ENCODE data around the gene GRAMD2A.

GRAMD2A gene

DNA sequence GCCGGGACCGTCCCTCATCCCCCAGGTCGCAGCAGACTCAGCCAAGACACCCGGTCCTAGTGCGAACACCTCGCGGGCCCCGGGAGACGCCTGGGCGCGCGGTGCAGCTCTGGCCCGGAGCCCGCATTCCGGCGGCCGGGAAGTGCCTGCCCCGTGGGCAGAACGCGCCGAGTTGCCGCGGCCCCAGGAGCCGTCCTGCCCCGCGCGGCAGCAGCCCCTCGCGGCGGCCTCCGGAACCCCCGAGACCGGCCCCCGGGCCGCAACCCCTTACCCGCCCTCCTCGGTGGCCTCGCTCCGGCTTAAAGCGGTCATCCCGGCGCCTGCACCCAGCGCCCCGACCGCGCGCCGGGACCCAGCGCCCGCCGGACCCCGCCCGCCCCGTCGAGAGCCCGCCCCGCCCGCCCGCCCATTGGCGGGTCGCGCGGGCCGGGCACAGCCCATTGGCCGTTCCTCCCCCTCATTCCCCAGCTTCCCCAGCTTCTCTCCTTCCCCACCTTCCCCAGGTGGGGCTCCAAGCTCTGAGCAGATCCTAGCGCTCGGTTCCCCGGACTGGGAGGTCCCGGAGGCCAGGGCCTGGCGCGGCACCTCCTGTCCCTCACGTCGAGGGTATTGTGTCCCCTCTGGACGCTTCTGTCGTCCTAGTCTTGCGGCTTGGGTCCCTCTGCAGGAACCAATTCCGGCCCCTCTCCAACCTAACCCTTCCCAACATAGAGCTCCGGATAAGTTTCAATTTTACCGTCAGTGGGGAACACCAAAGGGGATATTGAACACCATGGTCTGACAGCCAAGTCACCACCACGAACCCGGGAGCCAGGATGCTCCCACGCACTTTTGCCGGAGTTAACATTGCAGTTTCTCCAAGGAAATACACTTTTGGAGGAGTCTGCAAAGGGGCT is at the start of gene GRAMD2A:
TSS of gene GRAMD2A (minus strand) at position 328 of the 896 bp plus-strand sequence.
- peak; percentile 14 for DNase-seq (ENCODE audit: low spot score)

DNA sequence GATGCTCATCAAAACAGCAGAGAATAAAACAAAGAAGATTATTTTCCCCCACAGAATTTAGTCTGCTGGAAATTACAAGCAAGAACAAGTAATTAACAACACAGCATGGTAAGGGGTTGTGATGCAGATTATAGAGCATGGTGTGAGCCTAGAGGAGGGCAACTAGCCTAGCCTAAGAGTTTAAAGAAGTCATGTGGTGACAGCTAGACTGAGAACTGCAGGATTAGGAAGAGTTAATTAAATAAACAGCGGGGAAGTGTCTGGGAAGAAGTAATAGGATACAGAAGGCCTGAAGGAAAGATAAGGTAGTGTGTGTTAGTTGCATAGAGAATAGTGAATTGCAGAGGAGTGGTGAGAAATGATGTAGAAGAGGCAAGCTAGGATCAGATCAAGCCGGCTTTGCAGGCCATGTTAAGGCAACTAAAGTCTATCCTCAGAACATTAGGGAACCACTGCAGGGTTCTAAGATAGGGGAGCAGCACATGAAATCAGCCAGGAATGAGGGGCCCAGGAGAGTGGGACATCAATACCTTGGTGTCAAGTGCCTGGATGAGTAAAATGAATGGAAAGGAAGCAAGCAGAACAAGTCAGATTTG is 45.3 kb upstream of the GRAMD2A start:
- no peak for DNase-seq (ENCODE audit: low spot score)

DNA sequence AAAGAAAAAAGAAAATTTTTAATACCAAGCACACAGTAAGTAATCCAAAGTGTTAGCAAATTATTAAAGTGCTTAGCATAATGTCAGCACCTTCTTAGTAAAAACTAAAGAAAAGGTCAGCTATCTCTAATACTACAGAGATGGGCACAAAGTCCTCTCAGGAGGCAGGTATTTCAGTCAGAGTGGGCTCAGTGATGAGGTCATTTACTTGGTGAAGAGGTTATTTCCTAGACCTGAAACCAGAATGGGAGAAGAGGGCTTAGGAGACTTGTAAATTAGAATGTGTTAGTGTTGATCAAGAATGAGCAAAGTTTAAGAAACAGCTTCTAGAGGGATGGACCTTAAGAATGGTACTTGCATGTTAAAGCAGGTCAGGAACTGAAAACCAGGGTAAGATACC is 42.1 kb upstream of the GRAMD2A start:
- DNase-seq (ENCODE audit: low spot score), result no peak

DNA sequence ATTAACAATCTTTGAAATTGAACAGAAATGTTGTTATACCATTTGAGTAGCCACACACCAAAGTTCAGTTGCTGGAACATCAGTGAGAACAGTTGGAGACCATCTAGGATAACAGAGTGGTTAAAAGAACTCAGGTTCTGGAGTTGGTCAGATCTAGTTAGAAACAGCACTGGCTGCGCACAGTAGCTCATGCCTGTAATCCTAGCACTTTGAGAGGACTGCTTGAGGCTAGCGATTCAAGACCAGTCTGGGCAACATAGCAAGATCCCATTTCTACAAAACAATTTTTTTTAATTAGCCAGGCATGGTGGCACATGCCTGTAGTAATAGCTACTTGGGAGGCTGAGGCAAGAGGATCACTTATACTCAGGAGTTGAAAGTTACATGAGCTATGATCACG is 41.0 kb upstream of the GRAMD2A start:
- DNase-seq (ENCODE audit: low spot score), result no peak

DNA sequence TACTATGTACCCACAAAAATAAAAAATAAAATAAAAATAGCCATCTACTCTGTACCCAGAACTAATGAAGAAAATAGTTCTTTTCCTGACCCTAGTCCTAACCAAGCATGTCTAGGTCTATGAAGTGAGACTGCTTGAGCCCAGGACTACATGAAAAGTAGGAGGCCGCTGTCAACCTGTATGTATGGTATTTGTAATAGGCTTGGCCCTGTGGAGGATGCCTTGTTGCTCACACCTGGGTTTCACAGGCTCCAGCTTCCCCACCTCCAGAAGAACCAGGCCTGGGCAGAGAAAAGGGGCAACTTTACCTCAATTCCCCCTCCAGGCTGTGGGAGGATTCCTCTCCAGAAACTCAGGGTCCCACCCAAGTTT is 40.3 kb upstream of the GRAMD2A start:
- no peak for DNase-seq (ENCODE audit: low spot score)

DNA sequence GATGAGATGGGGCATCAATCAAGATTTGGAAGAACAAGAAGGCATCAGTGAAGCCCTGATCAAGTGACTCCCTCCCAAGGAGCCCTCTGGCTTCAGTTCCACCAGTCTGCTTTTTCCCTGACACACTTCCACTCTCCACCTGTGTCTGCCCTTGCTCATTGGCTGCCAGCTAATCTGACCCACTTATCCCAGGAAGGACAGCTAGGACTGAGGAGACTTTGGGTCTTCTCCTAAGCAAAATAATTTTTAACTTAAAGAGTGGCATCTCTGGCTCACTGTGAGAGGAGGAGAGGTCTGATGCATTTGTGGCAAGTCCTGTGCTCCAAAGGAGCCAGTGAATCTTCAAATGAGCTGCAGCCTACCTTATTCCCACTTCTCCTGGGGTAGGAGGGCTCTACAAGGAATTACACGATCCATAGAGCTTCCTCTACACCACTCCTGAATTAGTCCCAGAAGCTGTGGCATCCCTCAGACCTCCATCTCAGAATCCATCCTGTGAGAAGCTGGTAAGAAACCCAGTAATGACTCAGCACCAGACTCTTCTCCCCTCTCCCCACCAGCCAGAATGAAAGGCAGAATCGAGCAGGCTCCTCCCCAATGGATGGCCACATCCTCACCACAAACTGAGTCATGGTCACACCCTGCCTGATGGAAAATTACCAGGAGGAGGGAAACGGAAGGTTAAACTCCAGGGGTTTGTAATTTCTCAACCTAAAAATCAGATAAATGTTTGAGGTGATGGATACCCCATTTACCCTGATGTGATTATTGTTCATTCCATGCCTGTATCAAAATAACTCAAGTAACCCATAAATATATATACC is 39.7 kb upstream of the GRAMD2A start:
- DNase-seq (ENCODE audit: low spot score), result peak; percentile 79

DNA sequence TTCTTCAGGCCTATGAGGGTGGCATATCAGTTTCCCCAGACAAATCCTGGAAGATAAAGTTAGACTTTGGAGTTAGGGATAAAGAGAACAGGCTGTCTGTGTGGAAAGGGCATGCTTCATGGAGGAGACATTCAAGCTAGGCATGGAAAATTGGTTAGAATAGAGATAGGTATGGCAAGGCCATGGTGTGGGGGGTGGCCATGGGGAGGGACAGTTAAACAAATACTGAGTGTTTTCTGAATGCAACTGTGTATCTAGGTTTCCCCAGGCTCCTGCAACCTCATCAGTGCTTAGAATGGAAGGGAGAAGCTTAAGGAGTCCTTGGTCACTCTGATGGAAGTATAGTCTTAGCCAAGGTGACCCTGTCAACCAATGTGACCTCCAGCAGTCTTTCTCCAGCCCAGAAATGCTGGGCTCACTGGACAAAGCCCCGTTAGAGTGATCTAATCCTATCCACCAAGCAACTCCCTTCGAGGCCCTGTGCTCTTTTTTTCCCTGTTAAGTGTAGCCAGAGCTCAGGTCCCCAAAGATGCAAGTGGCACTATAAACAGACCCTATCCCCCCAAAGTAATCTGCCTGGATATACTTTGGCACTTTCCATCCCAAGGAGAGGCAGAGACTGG is 38.9 kb upstream of the GRAMD2A start:
- no peak for DNase-seq (ENCODE audit: low spot score)

DNA sequence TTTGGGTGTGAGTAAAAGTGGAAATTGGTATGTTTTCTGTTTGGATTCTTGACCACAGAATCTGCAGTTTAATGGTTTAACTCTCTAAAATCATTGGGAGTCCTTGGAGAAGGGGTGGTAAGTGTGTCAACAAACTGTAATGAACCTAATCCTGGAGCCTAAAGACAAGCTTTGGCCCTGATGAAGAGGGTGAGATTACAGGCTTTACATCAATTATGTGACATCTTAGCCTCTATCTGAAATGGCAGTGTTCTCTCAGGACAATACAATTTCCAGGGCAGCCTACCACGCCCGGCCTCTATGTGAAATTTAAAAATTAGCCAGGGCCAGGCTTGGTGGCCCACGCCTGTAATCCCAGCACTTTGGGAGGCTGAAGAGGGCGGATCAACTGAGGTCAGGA is 37.7 kb upstream of the GRAMD2A start:
- no peak for DNase-seq (ENCODE audit: low spot score)

DNA sequence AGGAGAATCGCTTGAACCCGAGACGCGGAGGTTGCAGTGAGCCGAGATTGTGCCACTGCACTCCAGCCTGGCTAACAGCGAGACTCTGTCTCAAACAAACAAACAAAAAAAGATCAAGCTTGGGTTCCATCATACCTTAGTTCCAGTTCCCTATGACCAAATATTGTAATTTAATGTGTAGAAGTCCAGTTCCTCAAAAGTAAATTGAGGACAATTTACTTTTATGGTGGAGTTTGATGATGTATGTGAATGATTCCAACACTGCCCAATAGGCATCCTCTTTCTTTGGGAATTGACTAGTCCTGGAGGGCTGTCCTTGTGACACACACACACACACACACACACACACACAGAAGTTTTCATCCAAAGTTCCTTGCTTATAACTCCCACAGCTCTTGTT is 36.2 kb upstream of the GRAMD2A start:
- DNase-seq (ENCODE audit: low spot score), result no peak

DNA sequence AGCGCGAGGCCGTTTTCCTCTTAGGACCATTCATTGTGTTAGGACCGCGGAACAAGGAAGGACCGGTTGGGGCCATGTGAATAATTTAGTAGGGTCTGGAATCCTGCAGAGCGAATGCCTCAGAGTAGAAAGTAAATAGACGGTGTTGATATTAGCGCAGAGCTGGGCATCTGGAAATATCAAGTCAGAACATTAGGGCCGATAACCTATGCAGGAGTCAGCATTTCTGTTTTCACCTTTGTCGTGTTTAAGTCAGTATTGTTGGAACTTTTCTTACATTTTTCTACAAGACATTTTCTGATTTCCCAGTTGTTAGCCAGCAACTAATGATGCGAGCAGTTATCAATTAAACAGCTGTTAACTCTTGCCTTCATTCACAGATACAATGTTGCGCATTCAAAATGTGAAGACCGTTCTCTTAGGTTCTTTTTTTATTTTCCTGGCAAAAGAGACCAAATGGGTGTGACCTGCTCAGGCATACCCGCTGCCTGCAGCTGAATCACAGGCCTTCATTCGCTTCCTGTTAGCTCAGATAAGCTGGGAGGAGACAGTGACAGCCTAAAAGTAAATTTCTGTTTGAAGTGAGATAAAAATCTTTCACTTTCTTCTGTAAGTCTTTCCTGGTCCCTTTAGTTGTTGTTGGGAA is 34.4 kb upstream of the GRAMD2A start:
- peak; percentile 71 for DNase-seq (ENCODE audit: low spot score)

DNA sequence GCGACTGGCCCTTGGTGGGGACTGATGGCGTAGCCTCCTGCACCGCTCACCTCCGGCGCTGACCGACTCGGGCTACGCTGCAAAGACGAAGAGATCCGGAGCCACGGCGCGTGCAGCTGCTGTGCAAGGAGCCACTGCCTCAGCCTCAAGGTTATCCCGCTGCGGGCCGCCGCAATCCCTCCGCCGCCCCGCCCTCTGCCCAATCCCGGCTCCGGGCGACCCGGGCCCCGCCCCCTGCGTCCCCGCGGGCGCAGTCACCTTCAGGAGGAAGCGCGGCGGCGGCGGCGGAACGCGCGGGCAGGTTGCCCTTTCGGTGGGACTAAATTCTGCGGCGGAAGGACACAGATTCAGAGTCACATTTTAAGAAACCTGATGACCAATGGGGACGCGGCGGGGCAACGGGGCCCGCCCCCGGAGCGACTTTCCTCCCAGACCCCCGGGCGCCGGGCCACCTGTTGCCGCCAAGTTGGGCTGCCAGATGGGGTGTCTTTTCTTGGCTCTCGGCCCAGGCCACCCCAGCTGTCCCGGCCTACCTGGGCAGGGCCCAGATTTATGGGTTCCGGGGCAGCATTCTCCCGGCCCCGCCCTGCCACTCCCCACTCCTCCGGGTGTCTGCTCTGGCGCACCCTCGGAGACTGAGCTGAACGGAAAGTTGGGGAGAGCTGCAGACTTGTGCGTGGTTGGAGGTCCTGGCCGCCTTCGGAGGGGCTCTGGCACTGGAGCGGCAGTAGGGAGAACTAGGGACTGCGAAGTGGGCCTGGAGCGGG is 33.7 kb upstream of the GRAMD2A start, which contains the start of gene PKM:
TSS of gene PKM (minus strand) at position 125 of the 767 bp plus-strand sequence. CDS start 12,093 bp downstream, outside the sequence.
- peak; percentile 89 for DNase-seq (ENCODE audit: low spot score)

DNA sequence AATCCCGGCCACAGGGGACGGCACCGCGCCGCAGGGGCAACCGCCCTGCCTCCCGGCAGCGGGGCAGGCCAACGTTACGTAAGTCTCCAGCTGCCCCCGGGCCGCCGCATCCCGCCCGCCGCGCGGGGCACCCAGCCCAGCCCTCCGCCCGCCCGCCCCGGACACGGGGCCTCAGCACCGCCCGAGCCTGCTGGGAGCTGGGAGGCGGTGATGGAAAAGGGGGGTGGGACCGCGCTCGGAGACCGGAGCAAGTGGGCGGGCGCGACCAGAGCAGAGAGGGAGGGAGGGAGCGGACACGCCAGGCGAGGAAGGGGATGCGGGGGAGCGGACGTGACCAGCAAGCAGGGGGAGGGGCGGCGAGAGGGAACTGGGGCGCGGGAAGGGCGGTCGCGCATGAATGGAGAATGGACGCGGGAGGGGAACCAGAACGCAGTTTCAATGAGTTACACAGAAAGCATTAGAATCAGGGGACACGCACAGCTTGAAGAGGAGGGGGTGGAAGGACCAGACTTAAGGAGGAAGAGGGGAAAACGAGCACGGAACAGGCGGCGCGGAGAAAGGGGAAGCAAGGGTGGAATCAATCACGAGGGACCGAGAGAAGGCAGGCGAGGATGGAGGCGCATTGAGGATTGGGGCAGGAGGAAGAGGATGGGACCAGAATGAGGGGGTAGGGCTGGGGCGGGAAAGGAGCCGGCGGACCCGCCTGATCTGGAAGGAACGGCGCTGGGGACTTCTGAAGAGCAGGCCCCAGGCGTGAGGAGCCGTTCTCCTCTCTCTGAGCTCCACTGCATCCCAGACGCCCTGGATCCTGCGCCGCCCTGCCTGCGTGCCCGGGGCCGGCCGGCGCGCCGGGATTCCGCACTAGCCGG is 32.8 kb upstream of the GRAMD2A start:
- peak; percentile 49 for DNase-seq (ENCODE audit: low spot score)

DNA sequence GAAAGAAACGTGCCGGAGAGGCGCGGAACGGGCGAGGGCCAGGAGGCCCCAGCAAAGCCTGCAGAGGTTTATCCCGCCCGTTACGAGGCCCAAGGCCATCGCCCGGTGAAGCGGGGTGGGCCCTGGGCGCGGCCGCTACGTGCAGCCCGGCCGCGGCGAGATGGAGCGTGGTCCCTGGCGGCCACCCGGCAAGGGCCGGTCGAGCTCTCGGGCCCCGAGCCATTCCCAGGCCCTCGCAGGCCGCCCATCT is 32.3 kb upstream of the GRAMD2A start:
- no peak for DNase-seq (ENCODE audit: low spot score)

DNA sequence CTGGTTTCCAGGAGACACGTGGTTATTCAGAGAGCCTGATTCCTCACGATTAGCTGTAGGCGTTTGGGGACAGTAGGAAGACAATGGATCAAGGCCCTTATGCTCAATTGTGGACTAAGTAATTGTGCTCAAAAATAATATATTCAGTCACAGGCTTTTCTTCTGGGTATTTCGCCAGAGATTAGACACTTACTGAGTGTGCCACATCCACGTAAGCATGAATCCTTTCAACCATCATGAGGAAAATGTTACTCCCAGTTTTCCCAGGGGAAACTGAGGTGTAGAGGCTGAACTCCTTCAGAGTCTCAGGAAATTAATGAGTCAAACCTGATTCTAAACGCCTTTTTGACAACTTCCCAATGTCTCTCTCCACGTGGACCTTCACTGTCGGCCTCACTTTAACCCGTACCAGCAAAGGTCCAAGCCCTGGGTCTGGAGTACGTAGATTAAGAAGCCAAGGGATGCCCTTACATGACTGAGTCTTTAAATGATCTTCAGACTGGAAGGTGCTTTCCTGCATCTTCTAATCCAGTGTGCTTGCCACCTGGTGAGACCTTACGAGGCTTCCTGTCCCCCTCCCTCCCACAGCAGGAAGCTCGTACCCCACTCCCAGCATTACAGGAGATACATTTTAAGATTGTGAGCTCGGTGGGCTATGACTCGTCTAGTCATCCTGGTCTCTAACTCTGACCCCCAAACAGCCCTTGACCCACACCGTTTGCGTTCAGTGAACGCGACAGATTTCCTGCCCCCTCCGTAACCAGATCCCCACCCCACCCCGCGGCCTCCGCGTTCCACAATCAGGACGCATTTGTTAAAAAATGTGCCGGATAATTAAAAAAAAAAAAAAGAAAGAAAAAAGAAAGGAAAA is 31.7 kb upstream of the GRAMD2A start:
- DNase-seq (ENCODE audit: low spot score), result peak; percentile 14

DNA sequence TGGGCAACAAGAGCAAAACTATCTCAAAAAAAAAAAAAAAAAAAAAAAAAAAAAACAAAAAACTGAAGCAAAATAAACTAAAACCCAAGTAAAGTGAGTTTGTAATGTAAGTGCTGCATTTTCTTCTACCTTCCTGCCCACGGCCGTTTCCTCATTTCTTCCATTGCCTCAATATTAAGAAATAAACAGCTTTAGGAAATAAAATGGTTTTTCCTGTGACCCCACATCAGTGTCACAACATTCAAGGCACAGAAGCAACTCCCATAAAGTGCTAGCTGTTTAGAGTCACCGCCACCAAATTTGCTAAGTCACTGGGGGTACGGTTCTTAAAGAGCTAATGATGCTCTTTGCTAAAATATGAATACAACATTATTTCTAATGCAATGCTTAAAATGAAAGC is 30.1 kb upstream of the GRAMD2A start:
- no peak for DNase-seq (ENCODE audit: low spot score)

DNA sequence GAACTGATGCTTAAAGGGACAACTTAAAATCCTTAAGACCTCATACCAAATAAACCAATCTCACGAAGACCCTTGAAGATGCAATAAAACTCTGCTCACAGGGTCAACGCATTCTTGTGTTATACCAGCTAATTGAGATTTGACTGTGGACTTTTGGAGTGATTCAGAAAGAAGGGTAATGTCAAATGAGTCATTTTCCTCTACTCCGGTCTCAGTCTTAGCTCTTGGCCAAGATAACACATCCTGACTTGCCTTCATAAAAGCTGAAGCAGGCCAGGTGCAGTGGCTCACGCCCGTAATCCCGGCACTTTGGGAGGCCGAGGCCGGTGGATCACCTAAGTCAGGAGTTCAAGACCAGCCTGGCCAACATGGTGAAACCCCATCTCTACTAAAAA is 29.6 kb upstream of the GRAMD2A start:
- DNase-seq (ENCODE audit: low spot score), result peak; percentile 81

DNA sequence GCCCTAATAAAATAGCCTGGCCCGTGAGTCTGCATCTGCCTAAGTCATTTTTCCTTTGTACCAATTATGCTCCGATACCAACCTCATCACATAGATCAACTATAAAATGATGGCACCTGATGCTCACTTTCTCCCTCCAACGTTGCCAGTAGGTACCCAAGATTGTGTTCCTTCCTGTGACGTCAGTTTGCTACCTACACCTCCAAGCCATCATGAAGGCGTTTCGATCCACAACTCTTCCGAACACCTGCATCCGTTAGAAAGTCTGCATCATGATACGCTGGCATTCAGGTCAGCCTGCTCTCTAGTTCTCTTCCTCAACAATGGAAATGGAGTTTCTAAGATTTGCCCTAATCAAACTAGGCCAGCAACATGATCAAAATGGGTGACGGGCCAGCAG is 25.7 kb upstream of the GRAMD2A start:
- DNase-seq (ENCODE audit: low spot score), result no peak

DNA sequence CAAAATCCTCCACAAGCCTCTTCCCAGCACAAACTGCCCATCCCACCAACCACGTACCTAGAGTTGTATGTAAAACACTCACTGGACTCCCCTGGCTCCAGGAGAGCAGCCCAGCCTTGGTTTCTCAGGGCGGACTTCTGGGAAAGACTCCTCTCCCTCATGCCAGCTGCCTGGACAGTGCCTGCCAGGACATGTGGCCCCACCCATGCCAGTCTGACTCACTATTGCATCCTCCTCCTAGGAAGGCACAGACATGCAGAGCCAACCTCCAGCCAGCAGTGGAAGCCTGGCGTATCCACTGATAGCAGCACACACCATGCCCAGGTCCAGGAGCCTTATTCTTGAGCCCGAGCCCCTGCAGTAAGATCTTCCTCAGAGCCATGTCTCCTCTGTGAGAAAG is 24.8 kb upstream of the GRAMD2A start:
- peak; percentile 15 for DNase-seq (ENCODE audit: low spot score)

DNA sequence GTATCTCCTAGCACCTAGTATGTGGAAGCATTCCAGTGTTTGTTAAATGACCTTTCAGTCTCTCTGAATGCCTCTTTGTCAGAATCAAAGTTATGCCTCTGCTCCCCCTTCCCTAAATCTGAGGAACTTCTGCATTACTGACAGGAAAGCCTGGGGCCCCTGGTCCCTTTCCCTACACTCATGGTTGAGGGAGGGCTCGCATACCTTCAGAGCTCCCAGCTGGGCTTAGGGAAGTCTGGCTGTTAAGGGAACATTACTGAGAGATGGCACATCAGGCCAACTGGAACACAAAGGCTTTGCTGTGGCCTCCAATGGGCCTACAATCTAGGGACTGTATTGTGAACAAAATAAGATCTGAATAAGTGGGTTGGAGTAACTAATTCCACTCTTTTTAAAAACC is 23.1 kb upstream of the GRAMD2A start:
- no peak for DNase-seq (ENCODE audit: low spot score)

Measured in kidney capillary endothelial cell (primary cell).